ENCODE data around the gene FXYD1. TPM values are rescaled to one million over a fixed set of nuclear protein-coding genes. Genes with fewer than 3 reads are reported as not detected.

Gene FXYD1
- polyA plus RNA-seq, 2 of the 4 experiments (the other 2 are of a cell fraction), result not detected

GRCh38 chr19:35105047-35105410, 33.6 kb upstream of the FXYD1 start:
- peaks cover 6% of the 10 kb centered on the region; the same call in 1 of the 3 replicates for H3K9me3 ChIP-seq
- DNase-seq (ENCODE audit: low read depth in 1 of 2, low spot score in 1 of 2), result no peak
- ATAC-seq, result no peak
- WGBS (ENCODE audit: missing lambda C conversion rate), result 82% methylated on average over 6 of the region's 6 CpGs
- ChIA-PET POLR2A (no interaction called here), CTCF (interaction anchor here (1.2 to 2.4 kb wide), 4 partner anchors 10 to 466 kb away, joined by 3 to 9 read pairs (median 5); no protein-coding TSS in a partner anchor)
- no peak overlapping the region for H3K27ac ChIP-seq
- no peak overlapping the region for H3K4me2 ChIP-seq
- TF ChIP-seq KDM5A (IDR thresholded peaks at IDR 0.05) (no peak), PHF8 (IDR thresholded peaks at IDR 0.05; ENCODE audit: borderline replicate concordance, low read depth) (no peak), RCOR1 (IDR thresholded peaks at IDR 0.05; ENCODE audit: low read depth, low read length) (no peak), RARB (CRISPR knock-in tag; IDR thresholded peaks at IDR 0.05) (no peak), HMGXB4 (CRISPR knock-in tag; IDR thresholded peaks at IDR 0.05; ENCODE audit: borderline replicate concordance) (no peak), POLR2A (IDR thresholded peaks at IDR 0.05; ENCODE audit: low read length) (no peak), POLR2AphosphoS2 (conservative IDR thresholded peaks at IDR 0.05; ENCODE audit: low read length) (no peak), HEYL (CRISPR knock-in tag; IDR thresholded peaks at IDR 0.05) (no peak), FOXS1 (CRISPR knock-in tag; IDR thresholded peaks at IDR 0.05) (no peak), E2F6 (IDR thresholded peaks at IDR 0.05; ENCODE audit: borderline replicate concordance, low read depth) (no peak), NFE2L2 (conservative IDR thresholded peaks at IDR 0.05; ENCODE audit: low read length) (no peak), HOXB13 (CRISPR knock-in tag; IDR thresholded peaks at IDR 0.05; ENCODE audit: low read depth) (no peak), RNF2 (IDR thresholded peaks at IDR 0.05; ENCODE audit: borderline replicate concordance, low read depth) (no peak), HDAC2 (IDR thresholded peaks at IDR 0.05) (no peak), EHF (CRISPR knock-in tag; IDR thresholded peaks at IDR 0.05) (no peak), MYC (IDR thresholded peaks at IDR 0.05; ENCODE audit: borderline replicate concordance, low read length) (no peak), CHD4 (IDR thresholded peaks at IDR 0.05; ENCODE audit: borderline replicate concordance) (no peak)
- TF ChIP-seq, protein P1, sequence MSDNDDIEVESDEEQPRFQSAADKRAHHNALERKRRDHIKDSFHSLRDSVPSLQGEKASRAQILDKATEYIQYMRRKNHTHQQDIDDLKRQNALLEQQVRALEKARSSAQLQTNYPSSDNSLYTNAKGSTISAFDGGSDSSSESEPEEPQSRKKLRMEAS (IDR thresholded peaks at IDR 0.05), result no peak
- TF ChIP-seq, protein P2, sequence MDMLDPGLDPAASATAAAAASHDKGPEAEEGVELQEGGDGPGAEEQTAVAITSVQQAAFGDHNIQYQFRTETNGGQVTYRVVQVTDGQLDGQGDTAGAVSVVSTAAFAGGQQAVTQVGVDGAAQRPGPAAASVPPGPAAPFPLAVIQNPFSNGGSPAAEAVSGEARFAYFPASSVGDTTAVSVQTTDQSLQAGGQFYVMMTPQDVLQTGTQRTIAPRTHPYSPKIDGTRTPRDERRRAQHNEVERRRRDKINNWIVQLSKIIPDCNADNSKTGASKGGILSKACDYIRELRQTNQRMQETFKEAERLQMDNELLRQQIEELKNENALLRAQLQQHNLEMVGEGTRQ (IDR thresholded peaks at IDR 0.05), result no peak
- TF ChIP-seq, protein P3, sequence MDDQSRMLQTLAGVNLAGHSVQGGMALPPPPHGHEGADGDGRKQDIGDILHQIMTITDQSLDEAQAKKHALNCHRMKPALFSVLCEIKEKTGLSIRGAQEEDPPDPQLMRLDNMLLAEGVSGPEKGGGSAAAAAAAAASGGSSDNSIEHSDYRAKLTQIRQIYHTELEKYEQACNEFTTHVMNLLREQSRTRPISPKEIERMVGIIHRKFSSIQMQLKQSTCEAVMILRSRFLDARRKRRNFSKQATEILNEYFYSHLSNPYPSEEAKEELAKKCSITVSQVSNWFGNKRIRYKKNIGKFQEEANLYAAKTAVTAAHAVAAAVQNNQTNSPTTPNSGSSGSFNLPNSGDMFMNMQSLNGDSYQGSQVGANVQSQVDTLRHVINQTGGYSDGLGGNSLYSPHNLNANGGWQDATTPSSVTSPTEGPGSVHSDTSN (IDR thresholded peaks at IDR 0.05), result no peak
- no peak overlapping the region for H3K4me3 ChIP-seq
- FAIRE-seq, result no peak
- peaks cover 6% of the 10 kb centered on the region; the same call in 1 of the 3 replicates for H3K4me1 ChIP-seq

GRCh38 chr19:35105411-35106290, 33.0 kb upstream of the FXYD1 start:
- 85% methylated on average over 30 of the region's 30 CpGs for WGBS (ENCODE audit: missing lambda C conversion rate)
- H3K4me1 ChIP-seq, result peaks cover 6% of the 10 kb centered on the region; the same call in 1 of the 3 replicates
- DNase-seq (ENCODE audit: low read depth in 1 of 2, low spot score in 1 of 2) (no peak), ATAC-seq (no peak), FAIRE-seq (no peak)
- ChIA-PET POLR2A (interaction anchor here (0.6 kb wide), 1 partner anchor 731 kb away, joined by 3 read pairs; no protein-coding TSS in a partner anchor), CTCF (interaction anchor here (0.6 to 3.7 kb wide), 11 partner anchors 9 to 599 kb away, joined by 3 to 29 read pairs (median 6); no protein-coding TSS in a partner anchor)
- no peak overlapping the region for H3K27ac ChIP-seq
- no peak overlapping the region for H3K4me3 ChIP-seq
- H3K9me3 ChIP-seq, result peaks cover 6% of the 10 kb centered on the region; the same call in 1 of the 3 replicates
- H3K4me2 ChIP-seq, result no peak overlapping the region
- TF ChIP-seq HOXB5 (CRISPR knock-in tag; IDR thresholded peaks at IDR 0.05) (no peak), GATA3 (IDR thresholded peaks at IDR 0.05; ENCODE audit: borderline replicate concordance) (no peak), HMGXB4 (CRISPR knock-in tag; IDR thresholded peaks at IDR 0.05; ENCODE audit: borderline replicate concordance) (no peak), RAD21 (conservative IDR thresholded peaks at IDR 0.05 in 1 of 2, IDR thresholded peaks at IDR 0.05 in 1 of 2) (no peak), NPAS2 (CRISPR knock-in tag; IDR thresholded peaks at IDR 0.05; ENCODE audit: borderline replicate concordance) (no peak), POLR2AphosphoS2 (conservative IDR thresholded peaks at IDR 0.05; ENCODE audit: low read length) (no peak), NFE2L2 (conservative IDR thresholded peaks at IDR 0.05; ENCODE audit: low read length) (no peak), PHF8 (IDR thresholded peaks at IDR 0.05; ENCODE audit: borderline replicate concordance, low read depth) (no peak), TP53 (CRISPR knock-in tag; IDR thresholded peaks at IDR 0.05) (no peak), SREBF2 (IDR thresholded peaks at IDR 0.05) (no peak)
- TF ChIP-seq, protein P4, sequence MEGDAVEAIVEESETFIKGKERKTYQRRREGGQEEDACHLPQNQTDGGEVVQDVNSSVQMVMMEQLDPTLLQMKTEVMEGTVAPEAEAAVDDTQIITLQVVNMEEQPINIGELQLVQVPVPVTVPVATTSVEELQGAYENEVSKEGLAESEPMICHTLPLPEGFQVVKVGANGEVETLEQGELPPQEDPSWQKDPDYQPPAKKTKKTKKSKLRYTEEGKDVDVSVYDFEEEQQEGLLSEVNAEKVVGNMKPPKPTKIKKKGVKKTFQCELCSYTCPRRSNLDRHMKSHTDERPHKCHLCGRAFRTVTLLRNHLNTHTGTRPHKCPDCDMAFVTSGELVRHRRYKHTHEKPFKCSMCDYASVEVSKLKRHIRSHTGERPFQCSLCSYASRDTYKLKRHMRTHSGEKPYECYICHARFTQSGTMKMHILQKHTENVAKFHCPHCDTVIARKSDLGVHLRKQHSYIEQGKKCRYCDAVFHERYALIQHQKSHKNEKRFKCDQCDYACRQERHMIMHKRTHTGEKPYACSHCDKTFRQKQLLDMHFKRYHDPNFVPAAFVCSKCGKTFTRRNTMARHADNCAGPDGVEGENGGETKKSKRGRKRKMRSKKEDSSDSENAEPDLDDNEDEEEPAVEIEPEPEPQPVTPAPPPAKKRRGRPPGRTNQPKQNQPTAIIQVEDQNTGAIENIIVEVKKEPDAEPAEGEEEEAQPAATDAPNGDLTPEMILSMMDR (IDR thresholded peaks at IDR 0.05), result no peak

All from A549 (cell line).